ENCODE data around the gene WDR37.

The WDR37 gene

GRCh38 chr10:1070919-1071318 is 14.7 kb downstream of the WDR37 start:
- H3K27me3 ChIP-seq (ENCODE audit: insufficient read depth, insufficient read length): no peaks in the 10 kb centered on the region
- peaks cover 5% of the 10 kb centered on the region for H3K4me1 ChIP-seq (ENCODE audit: insufficient read depth, insufficient read length)
- peaks cover 18% of the 10 kb centered on the region for H3K36me3 ChIP-seq (ENCODE audit: insufficient read depth, insufficient read length, low read length)
- DNase-seq (ENCODE audit: low read depth, low spot score): no peak
- TF ChIP-seq YY1 (IDR thresholded peaks at IDR 0.05; ENCODE audit: insufficient read depth, insufficient read length) (no peak), ZNF274 (IDR thresholded peaks at IDR 0.05; ENCODE audit: low read depth, low read length) (no peak), SUZ12 (IDR thresholded peaks at IDR 0.05; ENCODE audit: extremely low read depth, insufficient read depth, insufficient read length) (no peak)
- H3K9me3 ChIP-seq (ENCODE audit: insufficient read depth, low read length): no peaks in the 10 kb centered on the region
- H3K4me3 ChIP-seq (ENCODE audit: insufficient read length, low read depth): no peak overlapping the region
- no peak overlapping the region for H3K9ac ChIP-seq (ENCODE audit: insufficient read length, low read depth)

DNA sequence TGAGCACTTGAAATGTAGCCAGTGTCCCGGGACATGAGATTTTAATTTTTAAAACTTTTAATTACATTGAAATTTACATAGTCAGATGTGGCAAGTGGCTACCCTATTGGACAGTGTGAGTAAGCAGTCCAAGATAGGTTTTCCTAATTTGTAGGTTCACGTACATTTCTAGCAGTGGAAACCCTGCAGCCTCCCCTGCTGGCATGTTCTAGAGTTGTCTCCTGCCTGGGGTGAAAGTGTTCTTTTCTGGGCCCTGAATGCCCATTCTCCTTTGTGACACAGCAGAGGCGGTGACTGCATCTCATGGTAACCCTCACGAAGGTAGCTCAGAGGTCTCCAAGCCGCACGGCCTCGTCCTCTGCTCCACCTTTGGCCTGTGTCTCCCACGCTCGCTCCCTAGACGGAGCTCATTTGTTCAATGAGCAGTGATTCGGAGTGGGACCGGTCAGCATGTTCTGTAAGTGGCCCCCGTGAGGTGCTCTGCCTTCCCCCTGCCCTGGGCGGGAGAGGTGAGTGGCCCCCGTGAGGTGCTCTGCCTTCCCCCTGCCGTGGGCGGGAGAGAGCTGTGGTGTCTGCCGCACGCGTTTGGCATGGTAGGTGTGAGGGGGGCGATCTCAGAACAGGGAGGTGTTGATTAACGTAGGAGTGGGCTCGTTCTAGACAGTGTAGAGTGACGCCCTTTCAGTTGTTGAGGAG is 18.0 kb downstream of the WDR37 start:
- Histone ChIP-seq H3K4me3 (ENCODE audit: insufficient read length, low read depth) (no peak overlapping the region), H3K9ac (ENCODE audit: insufficient read length, low read depth) (no peak overlapping the region), H3K4me1 (ENCODE audit: insufficient read depth, insufficient read length) (peaks cover 5% of the 10 kb centered on the region), H3K36me3 (ENCODE audit: insufficient read depth, insufficient read length, low read length) (peaks cover 26% of the 10 kb centered on the region), H3K9me3 (ENCODE audit: insufficient read depth, low read length) (no peaks in the 10 kb centered on the region), H3K27me3 (ENCODE audit: insufficient read depth, insufficient read length) (no peaks in the 10 kb centered on the region)
- no peak for TF ChIP-seq ZNF274 (IDR thresholded peaks at IDR 0.05; ENCODE audit: low read depth, low read length)
- TF ChIP-seq SUZ12 (IDR thresholded peaks at IDR 0.05; ENCODE audit: extremely low read depth, insufficient read depth, insufficient read length): no peak
- TF ChIP-seq YY1 (IDR thresholded peaks at IDR 0.05; ENCODE audit: insufficient read depth, insufficient read length): no peak
- DNase-seq (ENCODE audit: low read depth, low spot score): no peak

- no peak overlapping the region for H3K4me3 ChIP-seq (ENCODE audit: insufficient read length, low read depth)
- TF ChIP-seq SUZ12 (IDR thresholded peaks at IDR 0.05; ENCODE audit: extremely low read depth, insufficient read depth, insufficient read length) (no peak), YY1 (IDR thresholded peaks at IDR 0.05; ENCODE audit: insufficient read depth, insufficient read length) (no peak), ZNF274 (IDR thresholded peaks at IDR 0.05; ENCODE audit: low read depth, low read length) (no peak)
- H3K9ac ChIP-seq (ENCODE audit: insufficient read length, low read depth): no peak overlapping the region
- no peaks in the 10 kb centered on the region for H3K27me3 ChIP-seq (ENCODE audit: insufficient read depth, insufficient read length)
- H3K9me3 ChIP-seq (ENCODE audit: insufficient read depth, low read length): no peaks in the 10 kb centered on the region
- peaks cover 28% of the 10 kb centered on the region for H3K36me3 ChIP-seq (ENCODE audit: insufficient read depth, insufficient read length, low read length)
- DNase-seq (ENCODE audit: low read depth, low spot score): no peak
- H3K4me1 ChIP-seq (ENCODE audit: insufficient read depth, insufficient read length): peaks cover 5% of the 10 kb centered on the region
These were observed 18.6 kb downstream of the WDR37 start for GRCh38 chr10:1074748-1075308.

- peaks cover 27% of the 10 kb centered on the region for H3K36me3 ChIP-seq (ENCODE audit: insufficient read depth, insufficient read length, low read length)
- DNase-seq (ENCODE audit: low read depth, low spot score): no peak
- H3K4me3 ChIP-seq (ENCODE audit: insufficient read length, low read depth): no peak overlapping the region
- H3K4me1 ChIP-seq (ENCODE audit: insufficient read depth, insufficient read length): peaks cover 5% of the 10 kb centered on the region
- no peaks in the 10 kb centered on the region for H3K27me3 ChIP-seq (ENCODE audit: insufficient read depth, insufficient read length)
- no peak overlapping the region for H3K9ac ChIP-seq (ENCODE audit: insufficient read length, low read depth)
- no peak for TF ChIP-seq SUZ12 (IDR thresholded peaks at IDR 0.05; ENCODE audit: extremely low read depth, insufficient read depth, insufficient read length)
- no peak for TF ChIP-seq YY1 (IDR thresholded peaks at IDR 0.05; ENCODE audit: insufficient read depth, insufficient read length)
- TF ChIP-seq ZNF274 (IDR thresholded peaks at IDR 0.05; ENCODE audit: low read depth, low read length): no peak
- H3K9me3 ChIP-seq (ENCODE audit: insufficient read depth, low read length): no peaks in the 10 kb centered on the region
These were observed 22.5 kb downstream of the WDR37 start for GRCh38 chr10:1078668-1079067.

DNA sequence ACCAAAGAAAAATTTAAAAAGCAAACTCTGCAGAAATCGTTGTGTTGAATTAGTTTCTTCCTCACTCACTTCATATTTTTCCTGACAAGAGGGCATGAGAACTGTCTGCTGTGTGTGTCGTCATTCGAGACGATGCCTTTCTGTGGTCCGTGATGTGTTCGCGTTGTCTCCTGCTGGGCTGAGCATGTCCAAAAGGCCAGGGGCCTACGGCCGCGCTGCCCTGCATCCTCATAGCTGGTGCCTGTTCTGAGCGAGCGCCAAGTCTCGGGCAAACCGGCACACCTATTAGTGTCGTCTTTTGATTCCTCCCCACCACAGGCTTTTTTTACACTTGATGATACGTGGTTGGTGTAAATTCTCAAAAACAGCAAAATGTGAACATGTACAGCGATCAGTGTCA is 27.4 kb downstream of the WDR37 start:
- Histone ChIP-seq H3K4me1 (ENCODE audit: insufficient read depth, insufficient read length) (no peaks in the 10 kb centered on the region), H3K36me3 (ENCODE audit: insufficient read depth, insufficient read length, low read length) (peaks cover 42% of the 10 kb centered on the region), H3K9me3 (ENCODE audit: insufficient read depth, low read length) (no peaks in the 10 kb centered on the region), H3K4me3 (ENCODE audit: insufficient read length, low read depth) (no peak overlapping the region), H3K9ac (ENCODE audit: insufficient read length, low read depth) (no peak overlapping the region), H3K27me3 (ENCODE audit: insufficient read depth, insufficient read length) (no peaks in the 10 kb centered on the region)
- TF ChIP-seq SUZ12 (IDR thresholded peaks at IDR 0.05; ENCODE audit: extremely low read depth, insufficient read depth, insufficient read length) (no peak), ZNF274 (IDR thresholded peaks at IDR 0.05; ENCODE audit: low read depth, low read length) (no peak), YY1 (IDR thresholded peaks at IDR 0.05; ENCODE audit: insufficient read depth, insufficient read length) (no peak)
- no peak for DNase-seq (ENCODE audit: low read depth, low spot score)

GRCh38 chr10:1084011-1084950 is 28.1 kb downstream of the WDR37 start:
- Histone ChIP-seq H3K36me3 (ENCODE audit: insufficient read depth, insufficient read length, low read length) (peaks cover 43% of the 10 kb centered on the region), H3K27me3 (ENCODE audit: insufficient read depth, insufficient read length) (no peaks in the 10 kb centered on the region), H3K9me3 (ENCODE audit: insufficient read depth, low read length) (no peaks in the 10 kb centered on the region), H3K4me3 (ENCODE audit: insufficient read length, low read depth) (no peak overlapping the region), H3K9ac (ENCODE audit: insufficient read length, low read depth) (no peak overlapping the region), H3K4me1 (ENCODE audit: insufficient read depth, insufficient read length) (no peaks in the 10 kb centered on the region)
- DNase-seq (ENCODE audit: low read depth, low spot score): no peak
- TF ChIP-seq ZNF274 (IDR thresholded peaks at IDR 0.05; ENCODE audit: low read depth, low read length): no peak
- TF ChIP-seq SUZ12 (IDR thresholded peaks at IDR 0.05; ENCODE audit: extremely low read depth, insufficient read depth, insufficient read length): no peak
- no peak for TF ChIP-seq YY1 (IDR thresholded peaks at IDR 0.05; ENCODE audit: insufficient read depth, insufficient read length)

DNA sequence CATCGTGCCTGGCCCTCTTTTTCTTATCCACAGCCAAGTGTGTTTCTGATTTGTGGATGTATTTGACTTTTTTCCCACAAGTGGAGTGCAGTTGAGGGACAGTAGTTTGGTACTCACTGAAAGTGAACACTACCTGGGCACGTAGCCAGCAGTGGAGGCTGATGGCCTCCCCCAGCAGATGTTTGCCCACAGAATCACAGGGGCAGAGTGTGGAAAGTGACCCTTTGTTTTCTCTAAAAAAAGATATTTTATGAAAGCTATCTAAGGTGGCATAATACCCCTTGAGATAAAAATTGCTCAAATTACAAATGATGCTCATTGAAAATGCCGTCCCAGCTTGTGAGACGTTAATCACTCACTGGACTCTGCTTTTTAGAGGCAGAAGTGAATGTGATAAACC is 29.1 kb downstream of the WDR37 start:
- Histone ChIP-seq H3K36me3 (ENCODE audit: insufficient read depth, insufficient read length, low read length) (peaks cover 42% of the 10 kb centered on the region), H3K27me3 (ENCODE audit: insufficient read depth, insufficient read length) (no peaks in the 10 kb centered on the region), H3K4me3 (ENCODE audit: insufficient read length, low read depth) (no peak overlapping the region), H3K9me3 (ENCODE audit: insufficient read depth, low read length) (no peaks in the 10 kb centered on the region), H3K4me1 (ENCODE audit: insufficient read depth, insufficient read length) (no peaks in the 10 kb centered on the region), H3K9ac (ENCODE audit: insufficient read length, low read depth) (no peak overlapping the region)
- TF ChIP-seq ZNF274 (IDR thresholded peaks at IDR 0.05; ENCODE audit: low read depth, low read length) (no peak), SUZ12 (IDR thresholded peaks at IDR 0.05; ENCODE audit: extremely low read depth, insufficient read depth, insufficient read length) (no peak), YY1 (IDR thresholded peaks at IDR 0.05; ENCODE audit: insufficient read depth, insufficient read length) (no peak)
- DNase-seq (ENCODE audit: low read depth, low spot score): no peak

Data from NT2/D1 (cell line).